CD4-positive, alpha-beta T cell (primary cell): ENCODE measurements around the gene MYCN. TPM values are rescaled to one million over a fixed set of nuclear protein-coding genes. Genes with fewer than 3 reads are reported as not detected.

Experiments used
- ATAC-seq: fragments of 200-7000 bp; cut with Tn5 transposase; one replicate; pipeline ENCODE4 v1.10.0; 2022; ENCODE audit warnings: mild to moderate bottlenecking; ENCODE audit not compliant: poor library complexity
- CTCF ChIA-PET: fragments of 350-600 bp; sonication (Branson Sonifier 250); formaldehyde crosslinking; loops from one replicate; lab custom pipeline; 2021; ENCODE audit warnings: antibody characterized with exemption, inconsistent platforms; lab: Charles Lee
- POLR2A ChIA-PET: fragments of 350-600 bp; sonication (Branson Sonifier 250); formaldehyde crosslinking; loops from one replicate; lab custom pipeline; 2021; ENCODE audit warnings: antibody characterized with exemption, inconsistent platforms; lab: Charles Lee
- DNase-seq, 14 experiments: peaks; one replicate each; pipeline ENCODE4 v3.0.0-alpha.2; 2013 to 2020; ENCODE audit warnings: mixed read lengths in 2 of 14
- H3K27ac ChIP-seq, 2 donors: one replicate each; pipeline versions ENCODE4 v1.5.1 to v1.7.0; 2013; ENCODE audit warnings: low read length in 2 of 2, low read depth in 1 of 2, mild to moderate bottlenecking in 1 of 2
- H3K27me3 ChIP-seq, 2 experiments: 1 replicate in 1 of 2; 2 replicates in 1 of 2; pipeline versions ENCODE4 v1.6.1 to v1.7.0; 2013; ENCODE audit warnings: low read length in 2 of 2, control low read depth in 1 of 2, mild to moderate bottlenecking in 1 of 2, moderate library complexity in 1 of 2; ENCODE audit not compliant: insufficient read depth in 2 of 2, control insufficient read depth in 1 of 2
- H3K36me3 ChIP-seq: one replicate; pipeline ENCODE4 v1.6.1; 2013; ENCODE audit warnings: low read length, control low read depth; ENCODE audit not compliant: insufficient read depth
- H3K4me1 ChIP-seq: one replicate; pipeline ENCODE4 v1.6.1; 2013; ENCODE audit warnings: low read length, control low read depth; ENCODE audit not compliant: insufficient read depth
- H3K4me3 ChIP-seq: one replicate; pipeline ENCODE4 v1.5.1; 2013; ENCODE audit warnings: mild to moderate bottlenecking, low read length, moderate library complexity
- H3K9me3 ChIP-seq, 2 experiments: 1 replicate in 1 of 2; 2 replicates in 1 of 2; pipeline versions ENCODE4 v1.6.1 to v1.7.0; 2013; ENCODE audit warnings: low read length in 2 of 2, mild to moderate bottlenecking in 2 of 2, control low read depth in 1 of 2, moderate library complexity in 1 of 2; ENCODE audit not compliant: control insufficient read depth in 1 of 2, insufficient read depth in 1 of 2
- H3K27ac Mint-ChIP-seq: one replicate; pipeline ENCODE4 v1.8.0; 2020; ENCODE audit warnings: mixed read lengths
- H3K27me3 Mint-ChIP-seq: one replicate; pipeline ENCODE4 v1.8.0; 2021; ENCODE audit warnings: mixed read lengths
- H3K36me3 Mint-ChIP-seq: one replicate; pipeline ENCODE4 v1.8.0; 2021; ENCODE audit warnings: low read depth, mixed read lengths
- H3K4me1 Mint-ChIP-seq: one replicate; pipeline ENCODE4 v1.8.0; 2021; ENCODE audit warnings: low read depth, mixed read lengths
- H3K4me3 Mint-ChIP-seq: one replicate; pipeline ENCODE4 v1.8.0; 2020; ENCODE audit warnings: mild to moderate bottlenecking, mixed read lengths
- H3K9me3 Mint-ChIP-seq: one replicate; pipeline ENCODE4 v1.8.0; 2020; ENCODE audit warnings: mixed read lengths
- intact Hi-C, 2 experiments: fragments of 100-400 bp; cut with DNase I in 1 of 2; cut with micrococcal nuclease in 1 of 2; formaldehyde crosslinking; loops; one replicate each; pipeline versions ENCODE4 v1.15.1 to v1.9.0; 2023 to 2025; cut with DNase I, micrococcal nuclease
- total RNA-seq, 174 experiments: library from RNA in 2 of 174; stranded (reverse) in 2 of 174; gene quantifications; one replicate each; pipeline ENCODE4 v1.2.3 and lab custom pipeline; 2021 to 2026
- TF ChIP-seq, protein P1 (sequence below): fragments of 200-600 bp; IDR thresholded peaks from one replicate; pipeline ENCODE4 v1.8.0; 2022; ENCODE audit warnings: antibody characterized with exemption, mild to moderate bottlenecking

The MYCN gene
- total RNA-seq, 2 experiments from 2014 or later, result 0.19 TPM; not detected in 1

DNA sequence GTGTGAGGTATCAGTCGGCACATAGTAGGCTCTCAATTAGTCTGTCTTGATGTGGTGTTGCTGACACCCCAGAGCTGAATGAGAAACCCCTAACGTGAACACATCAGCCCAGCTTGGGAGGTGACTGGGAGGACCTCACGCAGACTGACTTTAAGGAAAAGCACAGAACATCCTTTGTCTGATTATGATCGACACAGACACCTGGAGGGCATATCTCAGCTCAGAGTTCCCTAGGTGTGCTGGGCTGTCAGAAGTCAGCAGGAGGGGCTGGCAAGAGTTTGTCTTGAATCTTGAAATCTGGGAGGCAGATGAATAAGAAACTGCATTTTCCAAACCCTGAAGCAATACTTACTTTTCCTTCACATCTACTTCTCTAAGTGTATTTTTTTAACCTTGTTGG lies 16.8 kb upstream of the MYCN start:
- peaks cover 21% of the 10 kb centered on the region for H3K27me3 Mint-ChIP-seq
- Histone ChIP-seq H3K9me3 (peaks cover 0 to 5% of the 10 kb centered on the region in 2 experiments), H3K36me3 (no peaks in the 10 kb centered on the region), H3K27me3 (peaks cover 0 to 2% of the 10 kb centered on the region in 2 experiments), H3K4me3 (no peak overlapping the region), H3K4me1 (no peaks in the 10 kb centered on the region), H3K27ac (no peak overlapping the region)
- ChIA-PET CTCF (no interaction called here), POLR2A (no interaction called here)
- H3K4me3 Mint-ChIP-seq, result no peak overlapping the region
- TF ChIP-seq, protein P1, sequence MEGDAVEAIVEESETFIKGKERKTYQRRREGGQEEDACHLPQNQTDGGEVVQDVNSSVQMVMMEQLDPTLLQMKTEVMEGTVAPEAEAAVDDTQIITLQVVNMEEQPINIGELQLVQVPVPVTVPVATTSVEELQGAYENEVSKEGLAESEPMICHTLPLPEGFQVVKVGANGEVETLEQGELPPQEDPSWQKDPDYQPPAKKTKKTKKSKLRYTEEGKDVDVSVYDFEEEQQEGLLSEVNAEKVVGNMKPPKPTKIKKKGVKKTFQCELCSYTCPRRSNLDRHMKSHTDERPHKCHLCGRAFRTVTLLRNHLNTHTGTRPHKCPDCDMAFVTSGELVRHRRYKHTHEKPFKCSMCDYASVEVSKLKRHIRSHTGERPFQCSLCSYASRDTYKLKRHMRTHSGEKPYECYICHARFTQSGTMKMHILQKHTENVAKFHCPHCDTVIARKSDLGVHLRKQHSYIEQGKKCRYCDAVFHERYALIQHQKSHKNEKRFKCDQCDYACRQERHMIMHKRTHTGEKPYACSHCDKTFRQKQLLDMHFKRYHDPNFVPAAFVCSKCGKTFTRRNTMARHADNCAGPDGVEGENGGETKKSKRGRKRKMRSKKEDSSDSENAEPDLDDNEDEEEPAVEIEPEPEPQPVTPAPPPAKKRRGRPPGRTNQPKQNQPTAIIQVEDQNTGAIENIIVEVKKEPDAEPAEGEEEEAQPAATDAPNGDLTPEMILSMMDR, result no peak
- intact Hi-C loops, result no loop called here
- H3K9me3 Mint-ChIP-seq, result no peaks in the 10 kb centered on the region
- ATAC-seq, result no peak
- H3K4me1 Mint-ChIP-seq, result no peaks in the 10 kb centered on the region
- no peak overlapping the region for H3K27ac Mint-ChIP-seq
- no peaks in the 10 kb centered on the region for H3K36me3 Mint-ChIP-seq
- DNase-seq, result no peak

DNA sequence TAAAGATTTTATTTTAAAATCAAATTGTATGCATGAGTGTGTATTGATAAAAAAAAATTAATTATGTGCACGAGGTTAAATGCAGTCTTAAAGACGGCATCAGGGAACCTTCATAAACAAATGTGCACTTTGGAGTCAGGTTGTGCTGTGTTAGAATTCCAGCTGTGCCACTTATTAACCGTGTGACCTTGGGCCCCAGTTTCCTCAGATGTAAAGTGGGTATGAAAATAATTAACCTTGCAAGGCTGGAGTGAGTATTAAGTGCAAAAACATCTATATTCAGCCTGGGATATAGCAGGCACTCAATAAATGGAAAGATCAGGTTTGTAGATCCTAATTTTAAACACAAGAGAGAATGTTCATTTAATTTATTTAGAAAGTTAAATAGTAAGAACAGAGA lies 14.5 kb upstream of the MYCN start:
- no peak overlapping the region for H3K27ac ChIP-seq
- H3K27me3 Mint-ChIP-seq, result peaks cover 12% of the 10 kb centered on the region
- ChIA-PET POLR2A (no interaction called here), CTCF (no interaction called here)
- H3K9me3 Mint-ChIP-seq, result no peaks in the 10 kb centered on the region
- H3K4me3 Mint-ChIP-seq, result no peak overlapping the region
- H3K36me3 Mint-ChIP-seq, result no peaks in the 10 kb centered on the region
- no peaks in the 10 kb centered on the region for H3K9me3 ChIP-seq
- no peak overlapping the region for H3K4me3 ChIP-seq
- H3K27ac Mint-ChIP-seq, result no peak overlapping the region
- ATAC-seq (no peak), DNase-seq (no peak)
- TF ChIP-seq, protein P1, result no peak
- peaks cover 0 to 2% of the 10 kb centered on the region in 2 experiments for H3K27me3 ChIP-seq
- H3K36me3 ChIP-seq, result no peaks in the 10 kb centered on the region
- no peaks in the 10 kb centered on the region for H3K4me1 ChIP-seq
- no peaks in the 10 kb centered on the region for H3K4me1 Mint-ChIP-seq
- intact Hi-C loops, result no loop called here

DNA sequence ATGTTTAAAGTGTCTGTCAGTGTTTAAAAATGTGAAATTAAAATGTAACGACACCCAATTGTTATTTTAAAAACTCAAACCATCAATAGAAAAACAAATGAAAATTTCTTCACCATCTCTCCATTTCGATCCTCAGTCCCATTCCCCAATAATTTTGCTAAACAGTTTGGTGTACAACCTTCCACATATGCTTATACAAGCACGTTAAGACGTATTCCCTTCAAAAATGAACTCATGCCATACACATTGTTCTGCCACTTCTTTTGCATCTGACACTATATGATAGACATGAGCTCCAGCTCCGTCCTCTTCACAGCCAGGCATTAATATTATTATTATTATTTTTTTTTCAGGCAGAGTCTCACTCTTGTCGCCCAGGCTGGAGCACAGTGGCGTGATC lies 14.1 kb upstream of the MYCN start:
- Mint-ChIP-seq H3K4me1 (no peaks in the 10 kb centered on the region), H3K27me3 (peaks cover 12% of the 10 kb centered on the region), H3K36me3 (no peaks in the 10 kb centered on the region), H3K4me3 (no peak overlapping the region), H3K9me3 (no peaks in the 10 kb centered on the region), H3K27ac (no peak overlapping the region)
- intact Hi-C loops, result no loop called here
- DNase-seq (no peak), ATAC-seq (no peak)
- Histone ChIP-seq H3K27ac (no peak overlapping the region), H3K4me3 (no peak overlapping the region), H3K4me1 (no peaks in the 10 kb centered on the region), H3K9me3 (no peaks in the 10 kb centered on the region), H3K27me3 (peaks cover 0 to 2% of the 10 kb centered on the region in 2 experiments), H3K36me3 (no peaks in the 10 kb centered on the region)
- TF ChIP-seq, protein P1, result no peak
- POLR2A ChIA-PET, result no interaction called here
- CTCF ChIA-PET, result no interaction called here
